RWPE1 (cell line): ENCODE results near the gene PLA2G2F.

Experiments
- CTCF ChIA-PET: fragments of 350-600 bp; sonication (Branson Sonifier 250); formaldehyde crosslinking; extraction: SDS; loops from one replicate; lab custom pipeline; 2021; lab: Yijun Ruan, JAX
- POLR2A ChIA-PET: fragments of 400-600 bp; formaldehyde crosslinking; extraction: SDS; loops from one replicate; lab custom pipeline; 2020; ENCODE audit warnings: antibody characterized with exemption; ENCODE audit not compliant: low non-redundant PET; lab: Yijun Ruan, JAX
- DNase-seq: peaks from one replicate; pipeline ENCODE4 v3.0.0; 2012; ENCODE audit warnings: low spot score
- H3K27ac ChIP-seq: fragments of 450-650 bp; 2 replicates; pipeline ENCODE4 v1.5.1; 2017
- TF ChIP-seq, protein P1 (sequence below): fragments of 450-650 bp; conservative IDR thresholded peaks from 2 replicates; pipeline ENCODE4 v1.5.1; 2017; ENCODE audit warnings: low read depth, mild to moderate bottlenecking

PLA2G2F gene

DNA sequence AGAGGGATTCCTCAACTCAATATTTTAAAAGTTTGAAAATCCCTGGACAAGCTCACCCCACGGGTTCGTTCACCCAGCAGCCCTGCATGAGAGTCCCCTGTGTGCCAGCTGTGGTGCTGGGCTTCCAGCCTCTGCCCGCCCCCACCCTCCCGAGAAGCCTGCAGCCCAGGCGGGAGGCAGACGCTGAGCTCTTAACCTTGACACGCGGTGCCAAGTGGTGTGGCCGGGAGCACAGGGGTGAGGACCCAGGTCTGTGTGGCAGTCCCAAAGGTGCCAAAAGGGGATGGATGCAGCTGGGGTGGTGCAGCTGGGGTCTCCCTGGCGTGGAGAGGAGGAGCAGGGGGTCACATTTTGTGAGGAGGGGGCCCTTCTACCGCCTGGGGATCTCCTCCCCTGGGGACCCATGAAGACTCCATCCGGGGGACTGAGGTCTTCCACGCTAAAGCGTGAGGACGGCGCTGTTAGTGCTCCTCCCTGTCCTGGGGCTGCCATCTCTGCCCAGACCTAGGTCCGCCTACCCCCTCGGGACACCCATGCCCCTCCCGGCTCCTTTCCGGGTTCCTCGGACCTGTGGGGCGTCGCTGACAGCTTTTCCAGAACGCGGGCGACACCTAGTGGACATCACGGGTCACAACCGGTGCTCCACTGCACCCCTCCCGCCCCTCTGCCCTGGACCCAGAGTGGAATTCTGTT is 12.9 kb downstream of the PLA2G2F start:
- H3K27ac ChIP-seq: no peak overlapping the region
- ChIA-PET POLR2A (interaction anchor here (0.6 kb wide), 1 partner anchor 43 kb away, joined by 4 read pairs; no protein-coding TSS in a partner anchor), CTCF (interaction anchor here (0.6 to 2.9 kb wide), 22 partner anchors 9 to 1524 kb away, joined by 3 to 34 read pairs (median 4); no protein-coding TSS in a partner anchor)
- peak; percentile 82 for DNase-seq
- TF ChIP-seq, protein P1, sequence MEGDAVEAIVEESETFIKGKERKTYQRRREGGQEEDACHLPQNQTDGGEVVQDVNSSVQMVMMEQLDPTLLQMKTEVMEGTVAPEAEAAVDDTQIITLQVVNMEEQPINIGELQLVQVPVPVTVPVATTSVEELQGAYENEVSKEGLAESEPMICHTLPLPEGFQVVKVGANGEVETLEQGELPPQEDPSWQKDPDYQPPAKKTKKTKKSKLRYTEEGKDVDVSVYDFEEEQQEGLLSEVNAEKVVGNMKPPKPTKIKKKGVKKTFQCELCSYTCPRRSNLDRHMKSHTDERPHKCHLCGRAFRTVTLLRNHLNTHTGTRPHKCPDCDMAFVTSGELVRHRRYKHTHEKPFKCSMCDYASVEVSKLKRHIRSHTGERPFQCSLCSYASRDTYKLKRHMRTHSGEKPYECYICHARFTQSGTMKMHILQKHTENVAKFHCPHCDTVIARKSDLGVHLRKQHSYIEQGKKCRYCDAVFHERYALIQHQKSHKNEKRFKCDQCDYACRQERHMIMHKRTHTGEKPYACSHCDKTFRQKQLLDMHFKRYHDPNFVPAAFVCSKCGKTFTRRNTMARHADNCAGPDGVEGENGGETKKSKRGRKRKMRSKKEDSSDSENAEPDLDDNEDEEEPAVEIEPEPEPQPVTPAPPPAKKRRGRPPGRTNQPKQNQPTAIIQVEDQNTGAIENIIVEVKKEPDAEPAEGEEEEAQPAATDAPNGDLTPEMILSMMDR: peak; percentile 88

DNA sequence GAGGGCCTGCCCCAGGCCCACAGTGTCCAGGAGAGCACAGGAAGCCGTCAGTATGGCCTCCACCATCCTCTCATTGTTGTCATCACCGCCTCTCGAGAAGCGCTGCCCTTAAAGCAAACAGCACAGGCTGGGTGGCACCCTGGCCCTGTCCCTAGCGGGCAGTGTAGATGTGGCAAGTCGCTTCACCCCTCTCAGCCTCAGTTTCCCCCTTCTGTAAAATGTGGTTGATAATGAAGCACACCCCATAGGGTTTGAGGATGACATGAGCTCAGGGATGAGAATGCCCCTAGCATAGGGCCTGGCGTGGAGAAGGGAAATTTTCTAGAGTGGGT is 13.4 kb downstream of the PLA2G2F start:
- no peak for DNase-seq
- ChIA-PET CTCF (interaction anchor here (0.6 to 2.9 kb wide), 17 partner anchors 9 to 1524 kb away, joined by 3 to 34 read pairs (median 5); no protein-coding TSS in a partner anchor), POLR2A (no interaction called here)
- no peak overlapping the region for H3K27ac ChIP-seq
- TF ChIP-seq, protein P1: peak; percentile 53; the same call in 1 of the 2 replicates

DNA sequence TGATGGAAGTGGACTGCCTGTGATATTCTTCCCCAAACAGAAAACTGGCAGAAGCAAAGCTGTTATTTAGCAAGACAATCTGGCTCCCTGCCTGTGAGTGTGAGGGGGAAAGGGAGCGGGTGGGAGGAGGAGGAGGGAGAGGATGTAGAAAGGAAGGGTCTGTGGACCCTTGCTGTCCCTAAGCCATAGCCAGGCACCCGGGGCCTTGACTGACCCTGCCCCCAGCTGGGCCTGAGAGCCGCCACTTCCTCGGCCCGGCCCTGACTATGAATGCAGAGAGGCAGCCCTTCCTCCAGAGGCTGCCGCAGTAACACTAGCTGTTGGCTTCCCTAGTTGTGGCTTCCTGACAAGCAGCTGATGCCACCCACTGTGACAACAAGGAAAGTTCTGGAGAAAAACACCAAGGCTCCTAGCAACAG is 13.9 kb downstream of the PLA2G2F start:
- no peak for DNase-seq
- TF ChIP-seq, protein P1: no peak
- CTCF ChIA-PET: interaction anchor here (0.7 to 2.9 kb wide), 9 partner anchors 10 to 341 kb away, joined by 3 to 34 read pairs (median 6); no protein-coding TSS in a partner anchor
- no peak overlapping the region for H3K27ac ChIP-seq
- POLR2A ChIA-PET: no interaction called here

DNA sequence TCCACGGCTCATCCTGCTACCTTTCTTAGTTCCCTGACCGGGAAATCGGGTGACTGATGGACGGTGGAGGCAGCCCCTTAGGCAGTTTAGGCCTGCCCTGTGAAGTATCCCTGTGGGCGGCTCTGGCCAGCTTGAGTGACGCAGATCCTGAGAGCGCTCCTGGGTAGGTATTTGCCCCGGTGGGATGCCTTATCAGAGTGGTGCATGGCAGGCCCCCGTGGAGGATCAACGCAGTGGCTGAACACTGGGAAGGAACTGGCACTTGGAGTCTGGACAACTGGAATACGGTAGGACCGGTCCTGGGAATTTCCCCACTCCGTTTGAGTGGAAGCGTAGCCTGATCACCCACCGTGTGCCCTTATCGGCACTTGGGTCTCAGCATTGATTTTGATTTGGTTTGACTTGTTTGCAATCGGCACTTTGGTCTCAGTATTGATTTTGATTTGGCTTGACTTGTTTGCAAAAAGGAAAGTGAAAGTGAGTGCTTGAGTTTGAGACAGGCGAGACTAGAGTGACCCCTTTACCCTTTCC is 15.2 kb downstream of the PLA2G2F start:
- CTCF ChIA-PET: interaction anchor here (0.6 to 2.9 kb wide), 2 partner anchors 59 to 235 kb away, joined by 3 to 34 read pairs; no protein-coding TSS in a partner anchor
- DNase-seq: no peak
- POLR2A ChIA-PET: no interaction called here
- no peak overlapping the region for H3K27ac ChIP-seq
- TF ChIP-seq, protein P1: no peak

DNA sequence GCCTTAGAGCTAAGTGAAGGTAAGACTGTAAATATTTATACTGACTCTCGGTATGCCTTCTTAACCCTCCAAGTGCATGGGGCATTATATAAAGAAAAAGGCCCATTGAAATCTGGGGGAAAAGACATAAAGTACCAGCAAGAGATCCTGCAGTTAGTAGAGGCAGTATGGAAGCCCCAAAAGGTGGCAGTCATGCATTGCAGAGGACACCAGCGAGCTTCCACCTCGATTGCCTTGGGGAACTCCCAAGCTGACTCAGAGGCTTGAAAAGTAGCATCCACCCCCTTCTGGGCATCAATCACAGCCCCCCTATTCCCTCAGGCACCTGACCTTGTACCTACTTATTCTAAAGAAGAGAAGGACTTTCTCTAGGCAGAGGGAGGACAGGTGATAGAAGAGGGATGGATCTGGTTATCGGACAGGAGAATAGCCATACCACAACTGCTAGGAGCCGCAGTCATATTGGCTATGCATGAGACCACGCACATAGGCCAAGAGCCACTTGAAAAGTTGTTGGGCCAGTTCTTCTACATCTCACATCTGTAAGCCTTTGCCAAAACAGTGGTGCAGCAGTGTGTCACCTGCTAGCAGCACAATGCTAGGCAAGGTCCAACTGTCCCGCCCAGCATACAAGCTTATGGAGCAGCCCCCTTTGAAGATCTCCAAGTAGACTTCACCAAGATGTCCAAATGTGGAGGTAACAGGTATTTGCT is 19.4 kb downstream of the PLA2G2F start:
- TF ChIP-seq, protein P1: no peak
- ChIA-PET CTCF (interaction anchor here (0.6 kb wide), 1 partner anchor 423 kb away, joined by 3 read pairs; no protein-coding TSS in a partner anchor), POLR2A (no interaction called here)
- no peak for DNase-seq
- H3K27ac ChIP-seq: no peak overlapping the region

DNA sequence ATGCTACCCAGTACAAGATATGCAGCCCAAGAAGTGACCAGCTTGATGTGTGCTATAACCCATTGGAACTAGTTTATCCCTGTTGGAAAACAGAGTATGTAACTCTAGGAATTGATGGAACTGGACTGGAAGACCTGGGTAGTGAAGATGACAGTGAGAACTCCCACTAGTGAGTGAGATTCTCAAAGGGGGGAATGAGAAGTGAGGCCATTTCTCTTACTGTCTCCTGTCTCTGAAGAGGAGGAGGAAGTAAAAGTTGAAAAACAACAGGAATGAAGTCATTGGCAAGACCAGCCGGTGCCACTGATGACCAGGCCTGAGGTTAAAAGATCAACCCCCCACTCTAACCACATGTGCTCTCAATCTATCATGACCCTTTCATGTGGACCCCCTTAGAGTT is 20.9 kb downstream of the PLA2G2F start:
- DNase-seq: no peak
- ChIA-PET CTCF (interaction anchor here (0.6 kb wide), 1 partner anchor 249 kb away, joined by 4 read pairs; no protein-coding TSS in a partner anchor), POLR2A (no interaction called here)
- H3K27ac ChIP-seq: no peak overlapping the region
- TF ChIP-seq, protein P1: no peak
